AG09309 (cell line): ENCODE data around the gene GABRB3.

Source experiments
- DNase-seq: peaks from one replicate; pipeline ENCODE4 v3.0.0-alpha.2; 2010; ENCODE audit warnings: low read depth
- H3K4me3 ChIP-seq: 2 replicates; pipeline ENCODE4 v1.5.1; 2011; ENCODE audit warnings: mild to moderate bottlenecking, low read depth, low read length, moderate library complexity; ENCODE audit not compliant: control insufficient read depth
- CTCF ChIP-seq: IDR thresholded peaks from 2 replicates; pipeline ENCODE4 v1.5.1; 2011; ENCODE audit warnings: mild to moderate bottlenecking, low read depth, low read length, inconsistent platforms; ENCODE audit not compliant: insufficient read depth, control insufficient read depth; ENCODE audit errors: missing control alignments

The GABRB3 gene

GRCh38 chr15:26667222-26667988 lies 105.5 kb downstream of the GABRB3 start:
- DNase-seq: no peak

GRCh38 chr15:26665957-26666791 lies 106.7 kb downstream of the GABRB3 start:
- no peak for TF ChIP-seq CTCF
- H3K4me3 ChIP-seq: no peak overlapping the region
- DNase-seq: no peak

More at GRCh38 chr15:26667222-26667988, 105.5 kb downstream of the GABRB3 start:
- TF ChIP-seq CTCF: no peak
- H3K4me3 ChIP-seq: no peak overlapping the region

- no peak for TF ChIP-seq CTCF
- no peak overlapping the region for H3K4me3 ChIP-seq
- no peak for DNase-seq
Measured at GRCh38 chr15:26662283-26662682, 110.6 kb downstream of the GABRB3 start.

- H3K4me3 ChIP-seq: no peak overlapping the region
- DNase-seq: no peak
- TF ChIP-seq CTCF: no peak
Measured at GRCh38 chr15:26661748-26662147, 111.1 kb downstream of the GABRB3 start.

GRCh38 chr15:26661107-26661506 lies 111.8 kb downstream of the GABRB3 start:
- no peak for DNase-seq
- no peak overlapping the region for H3K4me3 ChIP-seq
- no peak for TF ChIP-seq CTCF

- no peak overlapping the region for H3K4me3 ChIP-seq
- TF ChIP-seq CTCF: no peak
- DNase-seq: no peak
Measured at GRCh38 chr15:26660241-26660640, 112.6 kb downstream of the GABRB3 start.
